Stimulated activated CD4-positive, alpha-beta T cell treated with anti-CD3 and anti-CD28 coated beads, Interleukin-4, amount 100 ng/mL, for 24 hours (primary cell): ENCODE measurements around the gene ETHE1.

Experiments used
- DNase-seq: peaks from one replicate; pipeline ENCODE4 v3.0.0-alpha.2; 2020

The ETHE1 gene

GRCh38 chr19:43526884-43527859 lies at the start of gene ETHE1:
ETHE1 (minus strand) TSS chr19:43527201; CDS start chr19:43527177, 24 bp downstream.
- DNase-seq: peak; percentile 74

DNA sequence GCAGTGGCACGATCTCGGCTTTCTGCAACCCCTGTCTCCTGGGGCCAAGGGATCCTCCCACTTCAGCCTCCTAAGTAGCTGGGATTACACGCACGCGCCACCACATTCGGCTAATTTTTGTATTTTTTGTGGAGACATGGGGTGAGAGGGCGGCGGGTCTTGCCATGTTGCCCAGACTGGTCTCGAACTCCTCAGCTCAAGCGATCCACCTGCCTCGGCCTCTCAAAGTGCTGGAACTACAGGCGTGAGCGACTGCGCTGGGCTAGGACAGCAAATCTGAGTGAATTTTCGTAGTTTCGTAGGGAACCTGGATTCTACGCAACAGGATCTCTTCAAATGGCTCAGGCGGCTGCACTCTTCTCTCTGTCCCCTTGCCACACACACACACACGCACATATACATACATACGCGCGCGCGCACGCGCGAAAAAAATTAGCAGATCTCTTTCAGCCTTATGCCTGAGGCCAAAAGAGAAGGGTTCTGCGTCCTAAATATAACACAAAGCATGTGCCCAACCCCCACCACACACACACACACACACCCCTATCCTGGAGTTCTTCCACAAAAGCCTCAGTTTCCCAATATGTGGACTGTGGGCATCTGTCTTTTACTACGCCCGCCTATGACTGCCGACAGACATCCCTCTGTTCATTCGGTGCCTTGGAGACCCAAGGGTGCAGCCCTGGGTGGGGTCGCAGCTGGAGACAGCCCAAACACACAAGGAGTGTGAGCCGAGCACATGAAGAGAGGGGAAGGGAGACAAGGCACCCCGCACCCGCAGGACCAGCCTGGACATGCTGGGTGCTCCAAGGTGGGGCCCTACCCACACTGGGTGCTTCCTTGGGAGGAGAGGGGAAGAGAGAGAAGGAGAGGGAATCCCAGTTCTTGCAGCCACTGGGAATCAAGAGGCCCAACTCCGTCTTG lies 49.2 kb upstream of the ETHE1 start:
- DNase-seq: no peak

GRCh38 chr19:43575156-43575950 lies 48.4 kb upstream of the ETHE1 start, which contains the start of the genes PINLYP and XRCC1:
PINLYP (plus strand) TSS chr19:43575801; CDS start chr19:43577192, 1,391 bp downstream.
XRCC1 (minus strand) TSS chr19:43575527; CDS start chr19:43575458, 69 bp downstream.
- DNase-seq: peak; percentile 97

GRCh38 chr19:43574424-43575155 lies 47.6 kb upstream of the ETHE1 start:
- no peak for DNase-seq

GRCh38 chr19:43572171-43572588 lies 45.2 kb upstream of the ETHE1 start:
- DNase-seq: no peak

DNA sequence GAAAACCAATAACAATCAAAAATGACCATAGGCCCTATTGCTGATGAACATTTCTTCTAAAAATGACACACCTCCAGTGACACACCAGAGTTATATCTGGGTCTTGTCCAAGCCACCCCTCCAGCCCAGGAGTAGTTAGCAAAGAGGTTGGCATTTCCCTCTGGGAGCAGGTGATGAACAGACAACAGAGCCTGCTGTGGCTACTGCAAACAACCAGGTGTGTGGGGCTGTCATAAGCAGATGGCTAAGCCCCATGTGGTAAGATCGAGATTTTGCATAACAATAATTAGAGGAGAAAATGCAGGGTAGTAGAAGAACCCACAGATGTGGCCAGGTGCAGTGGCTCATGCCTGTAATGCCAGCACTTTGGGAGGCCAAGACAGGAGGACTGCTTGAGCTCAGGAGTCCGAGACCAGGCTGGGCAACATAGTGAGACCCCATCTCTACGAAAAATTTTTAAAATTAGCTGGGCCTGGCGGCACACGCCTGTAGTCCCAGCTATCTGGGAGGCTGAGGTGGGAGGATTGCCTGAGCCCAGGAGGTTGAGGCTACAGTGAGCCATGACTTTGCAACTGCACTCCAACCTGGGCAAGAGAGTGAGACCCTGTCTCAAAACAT lies 43.3 kb upstream of the ETHE1 start:
- DNase-seq: no peak

GRCh38 chr19:43569657-43570056 lies 42.7 kb upstream of the ETHE1 start:
- DNase-seq: no peak

GRCh38 chr19:43564800-43565199 lies 37.8 kb upstream of the ETHE1 start:
- DNase-seq: no peak

DNA sequence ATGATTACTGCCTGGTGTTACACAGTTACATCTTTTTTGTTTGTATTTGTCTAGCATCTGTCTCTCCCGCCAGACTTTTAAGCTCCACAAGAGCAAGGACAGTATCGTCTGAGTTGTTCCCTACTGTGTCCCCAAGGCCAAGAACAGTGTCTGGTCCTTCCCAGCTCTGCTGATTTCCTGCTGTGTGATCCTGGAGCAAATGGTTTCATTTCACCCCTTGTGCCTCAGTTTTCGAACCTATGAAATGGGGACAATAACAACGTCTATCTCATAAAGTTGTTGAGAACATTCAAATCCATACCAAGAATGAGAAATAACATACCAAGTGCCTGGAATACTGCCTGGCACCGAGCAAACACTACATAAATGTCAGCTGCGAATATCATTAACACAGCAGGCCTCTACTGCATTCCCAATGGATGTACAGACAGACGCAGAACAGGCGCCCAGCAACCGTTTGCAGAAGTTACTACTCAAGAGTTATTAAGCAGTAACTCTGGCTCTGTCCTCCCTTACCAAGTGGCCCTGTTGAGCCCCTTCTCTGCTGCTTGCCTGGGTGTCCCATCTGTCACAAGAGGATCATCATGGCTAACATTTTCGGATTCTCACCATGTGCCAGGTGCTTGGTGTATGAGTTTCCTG lies 36.9 kb upstream of the ETHE1 start:
- DNase-seq: no peak

DNA sequence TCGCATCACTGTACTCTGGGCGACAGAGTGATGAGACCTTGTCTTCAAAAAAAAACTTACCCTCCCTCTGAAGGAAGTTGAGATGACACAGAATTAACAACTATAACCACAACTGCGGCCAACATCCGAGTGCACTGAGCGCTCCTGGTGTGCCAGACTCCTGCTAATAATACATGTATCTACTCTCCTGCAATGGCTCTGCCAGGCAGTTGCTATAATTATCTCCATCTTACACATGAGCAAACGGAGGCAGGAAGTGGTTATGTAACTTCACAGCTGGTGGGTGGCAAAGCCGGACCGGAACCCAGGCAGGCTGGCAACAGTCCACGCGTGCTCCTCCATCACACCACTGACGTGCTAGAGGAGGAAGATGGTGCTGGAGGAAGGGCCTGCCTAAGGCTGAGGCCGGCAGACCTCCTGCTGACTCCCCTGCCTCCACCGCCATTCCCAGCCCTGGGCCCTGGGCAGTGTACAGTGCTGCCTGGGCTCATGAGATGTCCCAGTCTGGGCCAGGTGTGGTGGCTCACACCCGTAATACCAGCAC lies 35.8 kb upstream of the ETHE1 start:
- peak; percentile 74 for DNase-seq

DNA sequence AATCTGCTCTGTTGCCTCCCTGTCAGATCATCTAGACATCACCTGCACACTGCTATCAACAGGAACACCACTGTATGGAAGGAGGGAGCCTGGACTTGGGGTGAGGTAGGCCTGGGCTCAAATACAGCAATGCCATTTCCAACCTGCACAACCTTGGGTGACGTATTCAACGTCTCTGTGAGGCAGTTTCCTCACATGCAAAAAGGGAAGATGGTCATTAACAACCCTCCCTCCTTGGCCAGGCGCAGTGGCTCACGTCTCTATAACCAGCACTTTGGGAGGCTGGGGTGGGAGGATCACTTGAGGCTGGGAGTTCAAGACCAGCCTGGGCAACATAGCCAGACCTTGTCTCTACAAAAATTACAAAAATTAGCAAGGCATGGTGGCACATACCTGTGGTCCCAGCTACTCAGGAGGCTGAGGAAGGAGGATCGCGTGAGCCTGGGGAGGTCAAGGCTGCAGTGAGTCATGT lies 35.3 kb upstream of the ETHE1 start:
- DNase-seq: no peak

GRCh38 chr19:43561139-43561970 lies 34.4 kb upstream of the ETHE1 start:
- no peak for DNase-seq

GRCh38 chr19:43560687-43561086 lies 33.7 kb upstream of the ETHE1 start:
- DNase-seq: no peak

GRCh38 chr19:43555185-43555770 lies 28.3 kb upstream of the ETHE1 start:
- peak; percentile 85 for DNase-seq

GRCh38 chr19:43554317-43554895 lies 27.4 kb upstream of the ETHE1 start:
- DNase-seq: no peak

DNA sequence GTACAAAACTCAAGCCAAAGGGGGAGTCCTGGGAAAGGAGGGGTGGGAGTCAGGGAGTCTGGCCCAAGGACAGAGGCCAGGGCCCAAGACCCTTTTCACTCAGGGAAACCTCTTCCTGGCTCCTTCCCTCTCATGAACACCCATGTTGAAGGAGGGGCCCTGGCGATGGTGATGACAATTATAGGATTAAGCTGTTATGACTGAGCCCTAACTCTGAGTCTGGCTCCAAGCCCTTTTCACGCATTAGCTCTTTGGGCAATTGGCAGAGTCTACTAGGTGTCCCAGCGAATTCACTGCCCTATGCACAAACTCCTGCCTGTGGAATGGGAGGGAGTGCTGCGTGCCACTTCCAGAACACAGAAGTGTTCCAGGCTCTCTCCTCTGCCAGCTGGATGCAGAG lies 26.7 kb upstream of the ETHE1 start:
- DNase-seq: no peak

DNA sequence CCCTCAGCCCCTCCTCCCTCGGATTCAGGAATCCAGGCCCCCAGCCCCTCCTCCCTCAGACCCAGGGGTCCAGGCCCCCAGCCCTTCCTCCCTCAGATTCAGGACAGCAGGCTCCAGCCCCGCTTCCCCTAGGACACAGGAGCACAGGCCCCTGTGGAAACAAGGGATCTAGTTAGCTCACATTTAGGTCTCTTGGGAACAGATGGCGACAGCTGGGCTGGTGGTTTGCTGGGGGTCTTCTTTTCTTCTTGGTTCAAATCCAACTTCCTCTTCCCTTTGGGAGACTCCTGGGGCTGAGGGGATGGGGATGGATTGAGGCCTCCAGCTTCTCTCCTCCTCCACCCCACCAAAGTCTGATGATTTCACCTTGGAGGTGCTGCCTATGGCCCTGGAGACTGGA lies 25.6 kb upstream of the ETHE1 start:
- no peak for DNase-seq

DNA sequence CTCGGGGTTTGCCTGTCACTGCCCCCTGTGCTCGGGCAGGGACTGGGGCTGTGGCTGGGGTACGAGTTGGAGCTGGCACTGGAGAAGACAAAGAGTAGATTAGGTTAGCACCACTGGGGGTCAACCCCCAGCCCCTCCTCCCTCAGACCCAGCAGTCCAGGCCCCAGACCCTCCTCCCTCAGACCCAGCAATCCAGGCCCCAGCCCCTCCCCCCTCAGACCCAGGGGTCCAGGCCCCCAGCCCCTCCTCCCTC lies 25.1 kb upstream of the ETHE1 start:
- no peak for DNase-seq
